Right kidney (tissue), 1 donor: ENCODE data around the gene ARIH2.

Experiments
- DNase-seq: peaks from one replicate; pipeline ENCODE4 v3.0.0-alpha.2; 2016

ARIH2 gene

GRCh38 chr3:48927928-48928327 is 9.3 kb downstream of the ARIH2 start:
- DNase-seq, result no peak

GRCh38 chr3:48928679-48929078 is 10.0 kb downstream of the ARIH2 start:
- no peak for DNase-seq

- no peak for DNase-seq
Observed at GRCh38 chr3:48929358-48930035, 10.9 kb downstream of the ARIH2 start.

GRCh38 chr3:48930590-48930989 is 11.9 kb downstream of the ARIH2 start:
- DNase-seq, result no peak

DNA sequence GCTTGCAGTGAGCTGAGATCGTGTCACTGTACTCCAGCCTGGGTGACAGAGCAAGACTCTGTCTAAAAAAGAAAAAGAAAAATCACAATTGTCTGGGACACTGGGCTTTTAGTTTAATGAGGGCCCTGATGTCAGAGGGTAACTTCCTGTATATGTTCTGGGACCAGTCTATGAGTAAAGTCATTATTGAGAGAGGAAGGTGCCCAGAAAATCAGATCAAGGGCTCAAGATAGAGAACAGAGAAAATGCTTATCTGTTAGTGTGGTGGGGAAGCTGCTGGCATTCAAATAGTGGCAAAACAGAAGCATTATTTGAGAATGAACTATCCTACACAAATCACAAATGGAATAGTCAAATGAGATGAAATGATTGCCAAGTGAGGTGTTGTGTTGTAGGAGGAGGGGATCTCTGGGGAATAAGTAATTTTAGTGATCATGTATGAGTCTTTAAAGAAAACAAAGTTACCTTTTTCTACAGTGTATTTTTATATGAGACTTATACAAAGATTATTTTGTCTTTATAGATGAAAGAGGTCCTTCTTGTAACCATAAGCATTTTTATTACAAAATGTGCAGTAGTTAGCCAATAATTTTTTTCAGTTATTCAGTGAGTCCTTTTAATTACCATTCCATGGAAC is 13.4 kb downstream of the ARIH2 start:
- no peak for DNase-seq

GRCh38 chr3:48934333-48934991 is 15.8 kb downstream of the ARIH2 start:
- DNase-seq, result no peak

- DNase-seq, result no peak
Observed at GRCh38 chr3:48935530-48935929, 16.9 kb downstream of the ARIH2 start.

- DNase-seq, result no peak
Observed at GRCh38 chr3:48938156-48938555, 19.5 kb downstream of the ARIH2 start.

DNA sequence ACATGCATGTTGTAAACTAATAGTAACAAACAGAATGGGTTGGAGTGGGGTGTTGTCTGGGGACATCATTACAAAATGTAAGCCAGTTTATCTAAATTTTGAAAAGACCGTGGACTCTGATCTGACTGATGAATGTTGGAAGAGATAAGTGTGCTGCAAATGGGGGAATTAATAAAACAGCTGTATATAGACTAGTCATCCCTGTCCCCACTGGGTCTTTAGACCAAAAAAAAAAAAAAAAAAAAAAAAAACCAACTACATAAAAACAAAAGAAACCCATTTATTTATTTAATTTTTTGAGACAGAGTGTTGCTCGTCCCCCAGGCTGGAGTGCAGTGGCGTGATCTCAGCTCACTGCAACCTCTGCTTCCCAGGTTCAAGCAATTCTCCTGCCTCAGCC is 20.0 kb downstream of the ARIH2 start:
- DNase-seq, result no peak

DNA sequence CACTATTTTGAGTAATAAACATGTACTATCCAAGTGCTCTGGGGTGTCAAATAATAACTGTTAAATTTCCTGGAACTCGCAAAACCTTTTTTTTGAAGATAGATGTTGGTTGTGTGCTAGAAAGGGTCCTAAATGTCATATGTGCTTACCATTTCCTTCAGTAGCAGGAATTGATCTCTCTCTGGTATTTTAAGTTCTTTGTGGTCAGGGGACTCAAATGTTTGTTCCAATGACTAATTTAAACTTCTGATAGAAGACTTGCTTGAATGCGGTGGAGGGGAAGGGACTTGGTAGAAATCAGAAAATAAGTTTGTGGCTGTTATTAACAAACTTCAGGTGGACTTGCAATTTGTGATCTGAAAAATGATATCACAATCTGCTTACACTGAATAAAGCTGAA is 26.8 kb downstream of the ARIH2 start:
- DNase-seq, result no peak

GRCh38 chr3:48945891-48946549 is 27.4 kb downstream of the ARIH2 start:
- DNase-seq, result no peak

DNA sequence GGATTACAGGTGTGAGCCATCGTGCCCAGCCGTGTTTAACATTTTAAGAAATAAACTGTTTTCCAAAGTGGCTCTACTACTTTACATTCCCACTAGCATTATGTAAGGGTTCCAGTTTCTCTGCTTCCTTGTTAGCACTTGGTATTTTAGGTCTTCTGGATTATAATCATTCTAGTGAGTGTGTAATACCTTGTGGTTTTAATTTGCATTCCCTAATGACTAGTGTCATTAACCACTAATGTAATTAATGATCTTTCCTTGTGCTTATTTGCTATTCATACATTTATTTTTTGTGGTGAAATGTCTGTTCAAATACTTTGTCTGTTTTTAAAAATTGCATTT is 30.7 kb downstream of the ARIH2 start:
- DNase-seq, result no peak

GRCh38 chr3:48950051-48950450 is 31.4 kb downstream of the ARIH2 start:
- DNase-seq, result no peak

DNA sequence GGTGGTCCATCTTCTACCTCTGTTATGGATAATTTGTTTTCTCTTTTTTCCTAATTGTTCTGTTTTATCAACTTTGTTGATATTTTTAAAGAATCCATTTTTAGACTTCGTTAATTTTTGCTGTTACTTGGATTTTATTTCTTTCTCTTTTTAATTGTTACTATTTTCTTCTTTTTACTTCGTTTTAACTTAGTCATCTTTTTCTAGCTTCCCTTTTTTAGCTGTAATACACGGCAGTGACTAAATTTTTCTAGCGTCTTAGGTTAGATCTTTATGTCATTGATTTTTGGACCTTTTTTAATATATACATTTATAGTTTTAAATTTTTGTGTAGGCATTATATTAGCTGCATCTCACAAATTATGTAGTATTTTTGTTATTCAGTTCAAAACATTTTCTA is 33.1 kb downstream of the ARIH2 start:
- no peak for DNase-seq

GRCh38 chr3:48952510-48953118 is 34.0 kb downstream of the ARIH2 start:
- DNase-seq, result no peak

DNA sequence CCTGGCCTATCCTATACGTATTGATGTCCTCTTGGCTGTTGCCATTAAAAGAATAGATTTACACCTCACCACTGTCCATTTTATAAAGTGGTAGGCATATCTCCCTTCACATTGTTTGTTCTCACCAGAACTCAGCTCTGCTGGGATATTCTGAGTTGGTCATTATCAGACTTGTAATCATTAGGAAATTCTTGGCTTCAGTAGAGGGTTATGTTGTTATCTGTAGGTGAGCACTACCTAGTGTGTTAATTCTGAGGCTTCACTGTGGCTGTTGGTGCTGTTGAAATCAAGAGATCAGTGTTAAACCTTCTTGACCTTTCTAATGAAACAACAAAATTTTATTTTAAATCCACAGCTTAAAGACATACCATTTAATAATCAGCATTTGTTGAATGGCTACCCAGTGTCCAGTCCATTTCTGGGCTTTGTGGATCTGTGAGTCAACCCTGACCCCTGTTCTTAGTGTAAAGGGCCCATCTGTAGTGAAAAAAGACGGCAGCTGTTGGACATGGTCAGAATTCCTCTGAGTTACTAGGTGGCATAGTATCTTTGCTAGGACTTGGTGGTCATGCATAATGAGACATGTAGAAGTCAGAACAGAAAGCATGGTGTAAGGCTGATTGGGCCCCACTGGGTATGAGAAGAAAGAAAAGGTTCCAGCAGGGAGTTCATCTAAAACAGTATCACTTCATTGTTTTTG is 38.5 kb downstream of the ARIH2 start:
- DNase-seq, result no peak

DNA sequence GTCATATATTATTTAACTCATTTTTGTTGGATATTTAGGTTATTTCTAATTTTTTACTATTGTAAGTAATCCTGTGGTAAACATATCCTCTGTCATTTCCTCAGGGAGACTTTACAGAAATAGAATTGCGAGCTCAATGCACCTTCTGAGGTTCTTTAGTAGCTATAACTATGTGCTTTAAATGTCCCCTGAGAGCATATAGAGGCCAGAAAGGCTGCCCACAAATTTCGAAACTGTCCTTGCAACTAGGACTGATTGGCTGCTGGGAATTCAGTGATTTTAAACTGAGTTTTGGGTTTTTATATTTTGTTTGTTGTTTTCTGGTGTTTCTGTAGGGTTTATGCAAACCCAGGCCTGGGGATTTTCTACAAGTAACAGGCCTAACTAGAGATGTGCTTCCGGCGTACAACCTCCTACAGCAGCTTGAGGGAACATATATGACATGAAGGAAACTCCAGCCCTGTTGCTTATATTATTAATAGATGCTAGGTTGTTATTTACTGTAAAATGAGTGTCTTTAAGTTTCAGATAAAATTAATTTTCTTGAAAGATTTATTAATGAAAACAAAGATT is 42.3 kb downstream of the ARIH2 start:
- DNase-seq, result no peak

GRCh38 chr3:48962340-48962739 is 43.7 kb downstream of the ARIH2 start:
- no peak for DNase-seq

- DNase-seq, result no peak
Observed at GRCh38 chr3:48962939-48963338, 44.3 kb downstream of the ARIH2 start.

DNA sequence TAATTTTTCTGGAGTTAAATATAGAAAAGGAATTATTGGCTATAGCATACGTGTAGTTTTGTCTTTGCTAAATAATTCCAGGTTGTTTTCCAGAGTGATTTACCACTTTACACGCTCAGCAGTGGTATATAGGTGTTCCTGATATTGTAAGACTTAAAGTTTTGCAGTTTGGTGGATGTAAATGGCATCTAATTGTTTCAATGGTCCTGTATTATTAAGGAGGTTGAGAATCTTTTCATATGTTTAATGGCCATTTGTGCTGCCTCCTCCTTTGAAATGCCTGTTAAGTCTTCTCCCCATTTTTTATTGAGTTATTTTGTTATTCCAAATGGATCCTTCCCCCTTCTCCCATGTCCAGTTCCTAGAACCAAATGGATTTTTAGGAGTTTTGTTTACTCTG is 44.9 kb downstream of the ARIH2 start:
- DNase-seq, result no peak

- no peak for DNase-seq
Observed at GRCh38 chr3:48966367-48966766, 47.7 kb downstream of the ARIH2 start.

- no peak for DNase-seq
Observed at GRCh38 chr3:48966876-48967361, 48.3 kb downstream of the ARIH2 start.
